Mesenchymal stem cell (in vitro differentiated cells and primary cell): ENCODE data around the gene TMEM94.

ENCODE experiments used
- DNase-seq: peaks from one replicate; pipeline ENCODE4 v3.0.0-alpha.2; 2013
- H2AFZ ChIP-seq: one replicate; pipeline ENCODE4 v1.6.1; 2013; ENCODE audit warnings: low read depth, mild to moderate bottlenecking, control low read depth, inconsistent platforms, low read length, moderate library complexity
- H2AK5ac ChIP-seq: 2 replicates; pipeline ENCODE4 v1.6.1; 2013; ENCODE audit warnings: low read length, moderate library complexity, mild to moderate bottlenecking, inconsistent platforms; ENCODE audit not compliant: severe bottlenecking
- H2BK120ac ChIP-seq: one replicate; pipeline ENCODE4 v1.6.1; 2013; ENCODE audit warnings: low read depth, mild to moderate bottlenecking, inconsistent platforms, low read length, moderate library complexity
- H2BK12ac ChIP-seq, 2 experiments: one replicate each; pipeline ENCODE4 v1.6.1; 2013; ENCODE audit warnings: inconsistent platforms in 2 of 2, low read length in 2 of 2, mild to moderate bottlenecking in 2 of 2, moderate library complexity in 2 of 2, control low read depth in 1 of 2
- H2BK15ac ChIP-seq: one replicate; pipeline ENCODE4 v1.6.1; 2013; ENCODE audit warnings: mild to moderate bottlenecking, low read depth, inconsistent platforms; ENCODE audit not compliant: poor library complexity, severe bottlenecking
- H2BK5ac ChIP-seq: 2 replicates; pipeline ENCODE4 v1.6.1; 2013; ENCODE audit warnings: low read depth, mild to moderate bottlenecking, low read length, control low read depth, inconsistent platforms; ENCODE audit not compliant: poor library complexity, severe bottlenecking
- H3K14ac ChIP-seq, 2 experiments: one replicate each; pipeline ENCODE4 v1.6.1; 2013; ENCODE audit warnings: inconsistent platforms in 2 of 2, low read length in 2 of 2, control low read depth in 1 of 2, mild to moderate bottlenecking in 1 of 2, moderate library complexity in 1 of 2
- H3K18ac ChIP-seq, 2 experiments: one replicate each; pipeline ENCODE4 v1.6.1; 2013; ENCODE audit warnings: inconsistent platforms in 2 of 2, low read length in 2 of 2, control low read depth in 1 of 2, low read depth in 1 of 2, mild to moderate bottlenecking in 1 of 2
- H3K23ac ChIP-seq, 2 experiments: one replicate each; pipeline ENCODE4 v1.6.1; 2013; ENCODE audit warnings: inconsistent platforms in 2 of 2, low read length in 2 of 2, mild to moderate bottlenecking in 2 of 2, moderate library complexity in 2 of 2, control low read depth in 1 of 2
- H3K27ac ChIP-seq: 2 replicates; pipeline ENCODE4 v1.5.1; 2013; ENCODE audit warnings: mild to moderate bottlenecking, moderate library complexity, low read length, control low read depth, inconsistent platforms; ENCODE audit not compliant: poor library complexity, severe bottlenecking
- H3K27me3 ChIP-seq, 2 experiments: 2 replicates each; pipeline versions ENCODE4 v1.6.1 to v1.7.0; 2013; ENCODE audit warnings: low read length in 2 of 2, mild to moderate bottlenecking in 2 of 2, moderate library complexity in 2 of 2, control low read depth in 1 of 2, inconsistent platforms in 1 of 2; ENCODE audit not compliant: control insufficient read depth in 1 of 2, insufficient read depth in 1 of 2
- H3K36me3 ChIP-seq, 2 experiments: 2 replicates each; pipeline versions ENCODE4 v1.6.1 to v1.7.0; 2013; ENCODE audit warnings: low read length in 2 of 2, control low read depth in 1 of 2, inconsistent platforms in 1 of 2, low read depth in 1 of 2, mild to moderate bottlenecking in 1 of 2; ENCODE audit not compliant: insufficient read depth in 2 of 2, control insufficient read depth in 1 of 2
- H3K4ac ChIP-seq, 2 experiments: one replicate each; pipeline ENCODE4 v1.6.1; 2013; ENCODE audit warnings: inconsistent platforms in 2 of 2, low read length in 2 of 2, mild to moderate bottlenecking in 2 of 2, moderate library complexity in 2 of 2, control low read depth in 1 of 2, low read depth in 1 of 2
- H3K4me1 ChIP-seq: 2 replicates; pipeline ENCODE4 v1.6.1; 2013; ENCODE audit warnings: low read depth, low read length, control low read depth; ENCODE audit not compliant: control insufficient read depth, insufficient read depth
- H3K4me2 ChIP-seq: 2 replicates; pipeline ENCODE4 v1.6.1; 2013; ENCODE audit warnings: low read length, mild to moderate bottlenecking, inconsistent platforms; ENCODE audit not compliant: poor library complexity, severe bottlenecking
- H3K4me3 ChIP-seq, 2 experiments: 2 replicates each; pipeline versions ENCODE4 v1.5.1 to v1.7.0; 2013; ENCODE audit warnings: low read length in 2 of 2, mild to moderate bottlenecking in 2 of 2, control low read depth in 1 of 2, low read depth in 1 of 2; ENCODE audit not compliant: insufficient read depth in 1 of 2
- H3K79me1 ChIP-seq: replicated peaks from 2 replicates; pipeline ENCODE4 v1.6.1; 2013; ENCODE audit warnings: mild to moderate bottlenecking, control low read depth, low read length, inconsistent platforms; ENCODE audit not compliant: poor library complexity, severe bottlenecking
- H3K9ac ChIP-seq: 2 replicates; pipeline ENCODE4 v1.7.0; 2013; ENCODE audit warnings: mild to moderate bottlenecking, low read length, moderate library complexity
- H3K9me3 ChIP-seq: 2 replicates; pipeline ENCODE4 v1.7.0; 2013; ENCODE audit warnings: mild to moderate bottlenecking, low read length; ENCODE audit not compliant: control insufficient read depth
- H4K8ac ChIP-seq: one replicate; pipeline ENCODE4 v1.6.1; 2013; ENCODE audit warnings: inconsistent platforms, mild to moderate bottlenecking, low read length, moderate library complexity
- H4K91ac ChIP-seq: one replicate; pipeline ENCODE4 v1.6.1; 2013; ENCODE audit warnings: mild to moderate bottlenecking, low read length, inconsistent platforms
- WGBS: methylation state at CpG from one replicate; pipeline ENCODE4 v1.1.7; 2013; ENCODE audit warnings: mixed read lengths; 5-methylcytosine and 5-hydroxymethylcytosine counted together

Gene TMEM94

DNA sequence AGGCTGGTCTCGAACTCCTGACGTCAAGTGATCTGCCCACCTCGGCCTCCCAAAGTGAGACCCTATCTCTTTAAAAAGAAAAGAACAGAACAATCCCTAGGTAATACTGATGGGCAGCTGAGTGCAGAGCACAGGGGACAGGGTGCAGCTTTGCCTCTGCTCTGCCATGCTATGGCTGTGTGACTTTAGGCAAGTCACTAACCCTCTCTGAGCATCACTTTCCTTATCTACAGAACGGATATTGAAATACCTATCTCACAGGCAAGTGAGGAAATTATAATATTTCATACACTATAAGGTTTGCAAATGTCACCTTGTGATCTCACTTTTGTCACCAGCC lies 54.8 kb downstream of the TMEM94 start:
- H4K8ac ChIP-seq, result no peak overlapping the region
- no peak overlapping the region for H3K18ac ChIP-seq
- H2BK12ac ChIP-seq, result no peak overlapping the region
- no peak overlapping the region for H3K4me3 ChIP-seq
- 100% methylated on average over 4 of the region's 4 CpGs for whole genome bisulfite sequencing
- H3K27ac ChIP-seq, result no peak overlapping the region
- H3K9ac ChIP-seq, result no peak overlapping the region
- H2BK120ac ChIP-seq, result no peak overlapping the region
- no peak overlapping the region for H4K91ac ChIP-seq
- no peak overlapping the region for H3K4ac ChIP-seq
- no peaks in the 10 kb centered on the region for H3K27me3 ChIP-seq
- no peak overlapping the region for H3K23ac ChIP-seq
- DNase-seq, result no peak
- H3K79me1 ChIP-seq, result peaks cover 39% of the 10 kb centered on the region
- no peak overlapping the region for H2AFZ ChIP-seq
- H3K36me3 ChIP-seq, result peaks cover 14 to 48% of the 10 kb centered on the region in 2 experiments
- H3K9me3 ChIP-seq, result no peaks in the 10 kb centered on the region
- H2AK5ac ChIP-seq, result no peak overlapping the region
- H3K14ac ChIP-seq, result no peak overlapping the region
- no peak overlapping the region for H2BK15ac ChIP-seq
- no peak overlapping the region for H3K4me2 ChIP-seq
- H3K4me1 ChIP-seq, result peaks cover 42% of the 10 kb centered on the region
- no peak overlapping the region for H2BK5ac ChIP-seq

- Histone ChIP-seq H3K9me3 (no peaks in the 10 kb centered on the region), H3K27me3 (no peaks in the 10 kb centered on the region), H2AK5ac (no peak overlapping the region), H3K18ac (no peak overlapping the region), H2BK15ac (peak overlapping the region; percentile 31), H3K9ac (no peak overlapping the region), H3K4me2 (no peak overlapping the region), H2AFZ (no peak overlapping the region), H3K23ac (no peak overlapping the region), H3K27ac (no peak overlapping the region), H3K79me1 (peaks cover 41% of the 10 kb centered on the region), H4K8ac (peak overlapping the region; percentile 19), H2BK120ac (no peak overlapping the region), H4K91ac (no peak overlapping the region), H2BK5ac (no peak overlapping the region), H3K4me3 (no peak overlapping the region), H3K4ac (no peak overlapping the region), H3K14ac (no peak overlapping the region), H2BK12ac (no peak overlapping the region), H3K36me3 (peaks cover 8 to 41% of the 10 kb centered on the region in 2 experiments), H3K4me1 (peaks cover 43% of the 10 kb centered on the region)
- peak; percentile 19 for DNase-seq
- 74% methylated on average over 13 of the region's 13 CpGs for WGBS
Measured at GRCh38 chr17:75511610-75512575, 55.5 kb downstream of the TMEM94 start.

DNA sequence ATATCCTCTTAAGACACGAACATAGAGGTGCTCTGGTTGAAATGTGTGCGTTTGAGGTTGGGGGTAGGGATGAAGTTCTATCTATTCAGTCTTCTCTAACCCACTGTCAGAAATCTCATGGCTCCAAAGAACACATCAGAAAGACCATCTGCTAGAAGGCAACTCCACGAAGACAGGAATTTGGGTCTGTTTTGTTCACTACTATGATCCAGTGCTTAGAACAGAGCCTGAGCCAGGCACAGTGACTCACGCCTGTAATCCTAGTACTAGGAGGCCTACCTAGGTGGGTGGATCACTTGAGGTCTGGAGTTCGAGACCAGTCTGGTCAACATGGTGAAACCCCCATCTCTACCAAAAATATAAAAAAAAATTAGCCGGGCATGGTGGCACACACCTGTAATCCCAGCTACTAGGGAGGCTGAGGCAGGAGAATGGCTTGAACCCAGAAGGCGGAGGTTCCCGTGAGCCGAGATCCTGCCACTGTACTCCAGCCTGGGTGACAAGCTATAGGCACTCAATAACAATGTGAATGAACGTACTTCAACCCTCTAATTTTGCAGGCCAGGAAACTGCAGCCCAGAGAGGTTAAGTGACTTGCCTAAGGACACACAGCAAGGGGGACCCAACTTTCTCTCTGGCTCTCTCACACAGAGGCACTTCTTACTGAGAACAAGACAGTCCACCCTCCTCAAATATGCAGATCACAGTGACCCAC lies 56.6 kb downstream of the TMEM94 start:
- Histone ChIP-seq H3K4me2 (no peak overlapping the region), H3K27ac (no peak overlapping the region), H3K36me3 (peaks cover 3 to 30% of the 10 kb centered on the region in 2 experiments), H3K79me1 (peaks cover 48% of the 10 kb centered on the region), H3K9ac (no peak overlapping the region), H3K23ac (no peak overlapping the region), H2BK120ac (no peak overlapping the region), H3K4me1 (peaks cover 48% of the 10 kb centered on the region), H3K4ac (no peak overlapping the region), H3K9me3 (no peaks in the 10 kb centered on the region), H2AK5ac (no peak overlapping the region), H2BK15ac (no peak overlapping the region), H3K4me3 (no peak overlapping the region), H3K14ac (no peak overlapping the region), H3K18ac (no peak overlapping the region), H2BK5ac (no peak overlapping the region), H2BK12ac (no peak overlapping the region), H4K91ac (no peak overlapping the region), H3K27me3 (no peaks in the 10 kb centered on the region), H2AFZ (no peak overlapping the region), H4K8ac (no peak overlapping the region)
- DNase-seq, result peak; percentile 29
- 75% methylated on average over 8 of the region's 10 CpGs for WGBS

- peaks cover 3 to 24% of the 10 kb centered on the region in 2 experiments for H3K36me3 ChIP-seq
- H3K27ac ChIP-seq, result no peak overlapping the region
- H4K91ac ChIP-seq, result no peak overlapping the region
- no peak overlapping the region for H2BK5ac ChIP-seq
- no peak overlapping the region for H3K14ac ChIP-seq
- no peak overlapping the region for H3K4ac ChIP-seq
- H3K18ac ChIP-seq, result no peak overlapping the region
- DNase-seq, result no peak
- H2AK5ac ChIP-seq, result no peak overlapping the region
- no peak overlapping the region for H2BK15ac ChIP-seq
- H2BK120ac ChIP-seq, result no peak overlapping the region
- no peaks in the 10 kb centered on the region for H3K9me3 ChIP-seq
- H2BK12ac ChIP-seq, result no peak overlapping the region
- H4K8ac ChIP-seq, result no peak overlapping the region
- no peak overlapping the region for H3K9ac ChIP-seq
- peaks cover 43% of the 10 kb centered on the region for H3K4me1 ChIP-seq
- no peak overlapping the region for H3K4me3 ChIP-seq
- H3K27me3 ChIP-seq, result no peaks in the 10 kb centered on the region
- H3K23ac ChIP-seq, result no peak overlapping the region
- H3K79me1 ChIP-seq, result peaks cover 45% of the 10 kb centered on the region
- H2AFZ ChIP-seq, result no peak overlapping the region
- WGBS, result 98% methylated on average over 17 of the region's 17 CpGs
- H3K4me2 ChIP-seq, result no peak overlapping the region
Measured at GRCh38 chr17:75513641-75514000, 57.2 kb downstream of the TMEM94 start.
